T-helper 1 cell treated with Interleukin-12 subunit alpha and Interleukin-12 subunit beta and Interleukin-4 antibody, amounts not matched to agents 30 ng/mL and 1 ng/mL, for 36 hours (primary cell): ENCODE data around the gene GALNS. TPM values are rescaled to one million over a fixed set of nuclear protein-coding genes. Genes with fewer than 3 reads are reported as not detected.

Experiments used
- intact Hi-C: fragments of 100-400 bp; cut with micrococcal nuclease; formaldehyde crosslinking; loops from one replicate; pipeline ENCODE4 v1.15.1; 2024
- total RNA-seq: library from RNA; stranded (reverse); gene quantifications from 2 replicates; pipeline ENCODE4 v1.2.3, GENCODE V29; 2022

The GALNS gene
- total RNA-seq, 1 donor from 2014 or later = 42.0 TPM

- intact Hi-C loops = no loop called here
These were observed 19.0 kb upstream of the GALNS start for GRCh38 chr16:88875703-88876234.

GRCh38 chr16:88874938-88875599 lies 18.3 kb upstream of the GALNS start:
- intact Hi-C loops = no loop called here

- intact Hi-C loops = no loop called here
These were observed 16.0 kb upstream of the GALNS start for GRCh38 chr16:88872650-88873331.

GRCh38 chr16:88871730-88872416 lies 15.1 kb upstream of the GALNS start:
- intact Hi-C loops = no loop called here

GRCh38 chr16:88871349-88871702 lies 14.6 kb upstream of the GALNS start:
- intact Hi-C loops = no loop called here

- intact Hi-C loops = no loop called here
These were observed 14.0 kb upstream of the GALNS start for GRCh38 chr16:88870608-88871348.

- intact Hi-C loops = no loop called here
These were observed 12.9 kb upstream of the GALNS start for GRCh38 chr16:88869673-88869980.

- intact Hi-C loops = no loop called here
These were observed 12.4 kb upstream of the GALNS start for GRCh38 chr16:88868974-88869672.

GRCh38 chr16:88867581-88868246 lies 11.0 kb upstream of the GALNS start:
- intact Hi-C loops = no loop called here

- intact Hi-C loops = no loop called here
These were observed 9.6 kb upstream of the GALNS start, which contains the start of gene PABPN1L for GRCh38 chr16:88866151-88866920. Gene PABPN1L (minus strand): TSS chr16:88866660. CDS start chr16:88866606, 54 bp downstream.

- intact Hi-C loops = no loop called here
These were observed 9.0 kb upstream of the GALNS start for GRCh38 chr16:88865742-88866141.

- intact Hi-C loops = no loop called here
These were observed 8.6 kb upstream of the GALNS start for GRCh38 chr16:88865310-88865709.

GRCh38 chr16:88864521-88864920 lies 7.8 kb upstream of the GALNS start:
- intact Hi-C loops = no loop called here

- intact Hi-C loops = no loop called here
These were observed 7.4 kb upstream of the GALNS start for GRCh38 chr16:88864099-88864498.

GRCh38 chr16:88863426-88863825 lies 6.7 kb upstream of the GALNS start:
- intact Hi-C loops = no loop called here

GRCh38 chr16:88862968-88863367 lies 6.2 kb upstream of the GALNS start:
- intact Hi-C loops = no loop called here

- intact Hi-C loops = no loop called here
These were observed 4.6 kb upstream of the GALNS start for GRCh38 chr16:88861359-88861758.

GRCh38 chr16:88859381-88860091 lies 2.8 kb upstream of the GALNS start:
- intact Hi-C loops = loop anchor here (5.0 kb wide), 1 partner anchor 407 kb away; the partner anchor contains the start of gene ZFPM1
